ENCODE data around the gene CNPY4.

DNA sequence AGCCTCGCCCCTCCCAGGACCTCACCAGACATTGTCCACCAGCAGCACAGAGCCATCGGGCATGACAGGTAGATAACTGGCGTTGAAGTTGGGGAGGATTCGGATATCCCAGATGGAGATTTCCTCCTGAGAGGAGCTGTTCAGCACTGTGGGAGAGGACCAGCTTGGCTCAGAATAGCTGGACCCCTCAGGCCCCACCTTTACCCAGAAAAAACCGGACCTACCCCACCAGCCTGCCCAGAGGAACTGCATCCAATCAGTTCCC lies 37.6 kb downstream of the CNPY4 start:
- TF ChIP-seq POLR2A (IDR thresholded peaks at IDR 0.05), result no peak
- no peak for TF ChIP-seq CTCF (IDR thresholded peaks at IDR 0.05)
